AG10803 (cell line): ENCODE data around the gene ATP11C.
"Not testable (repeated sequence)": the region's sequence is repeated elsewhere in the genome, so short reads cannot be mapped to it uniquely, and the experiment has no call there.

Experiments used
- DNase-seq: peaks from one replicate; pipeline ENCODE4 v3.0.0; 2010; ENCODE audit warnings: low read depth
- H3K4me3 ChIP-seq: 2 replicates; pipeline ENCODE4 v1.5.1; 2011; ENCODE audit warnings: mild to moderate bottlenecking, low read length, control low read depth
- CTCF ChIP-seq: conservative IDR thresholded peaks from 2 replicates; pipeline ENCODE4 v1.5.1; 2011; ENCODE audit warnings: mild to moderate bottlenecking, low read length, control low read depth, inconsistent platforms

The ATP11C gene

GRCh38 chrX:139967750-139968149 is 34.9 kb upstream of the ATP11C start:
- TF ChIP-seq CTCF, result no peak
- H3K4me3 ChIP-seq, result no peak overlapping the region
- DNase-seq, result no peak

DNA sequence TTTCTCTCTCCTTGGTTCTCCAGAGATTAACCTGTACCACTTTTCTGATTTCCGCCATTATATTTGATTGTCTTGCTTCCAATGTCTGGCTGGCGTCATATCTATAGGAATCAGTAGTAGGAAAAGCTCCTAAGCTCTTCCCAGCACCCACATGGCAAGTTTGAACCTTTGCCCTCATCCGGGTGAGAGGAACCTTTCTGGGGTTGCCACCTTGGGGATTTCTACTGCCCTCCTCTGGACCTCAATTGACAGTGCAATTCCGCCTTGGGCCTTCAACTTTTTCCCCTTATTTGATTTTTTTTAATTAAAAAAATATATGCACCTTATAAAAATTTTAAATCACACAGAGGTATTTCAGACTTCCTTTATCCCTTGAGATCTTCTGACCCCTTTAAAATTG is 34.4 kb upstream of the ATP11C start:
- TF ChIP-seq CTCF, result peak; percentile 39
- H3K4me3 ChIP-seq, result no peak overlapping the region
- no peak for DNase-seq

GRCh38 chrX:139966159-139966558 is 33.3 kb upstream of the ATP11C start:
- TF ChIP-seq CTCF, result peak; percentile 21; the same call in 1 of the 2 replicates
- H3K4me3 ChIP-seq, DNase-seq: not testable (repeated sequence)

DNA sequence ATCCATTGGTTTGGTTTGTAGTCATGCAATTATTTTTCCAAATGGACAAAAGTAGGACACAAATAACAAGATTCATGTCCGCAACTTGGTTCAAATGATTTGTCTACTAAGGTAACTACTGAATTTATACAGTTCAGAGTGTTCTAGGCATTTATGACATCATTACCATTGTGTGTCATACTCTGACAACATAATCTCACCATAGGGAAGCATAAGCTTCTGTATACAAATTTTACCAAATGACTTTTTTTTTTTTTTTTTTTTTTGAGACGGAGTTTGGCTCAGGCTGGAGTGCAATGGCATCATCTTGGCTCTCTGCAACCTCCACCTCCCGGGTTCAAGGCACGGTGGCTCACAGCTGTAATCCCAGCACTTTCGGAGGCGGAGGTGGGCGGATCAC is 32.6 kb upstream of the ATP11C start, which contains the start of gene CXorf66:
Gene CXorf66 (minus strand): TSS at position 101 of the 400 bp plus-strand sequence. CDS start 25 bp downstream, at position 76.
- H3K4me3 ChIP-seq, result no peak within 1 kb of the TSS
- no peak for TF ChIP-seq CTCF
- no peak for DNase-seq

DNA sequence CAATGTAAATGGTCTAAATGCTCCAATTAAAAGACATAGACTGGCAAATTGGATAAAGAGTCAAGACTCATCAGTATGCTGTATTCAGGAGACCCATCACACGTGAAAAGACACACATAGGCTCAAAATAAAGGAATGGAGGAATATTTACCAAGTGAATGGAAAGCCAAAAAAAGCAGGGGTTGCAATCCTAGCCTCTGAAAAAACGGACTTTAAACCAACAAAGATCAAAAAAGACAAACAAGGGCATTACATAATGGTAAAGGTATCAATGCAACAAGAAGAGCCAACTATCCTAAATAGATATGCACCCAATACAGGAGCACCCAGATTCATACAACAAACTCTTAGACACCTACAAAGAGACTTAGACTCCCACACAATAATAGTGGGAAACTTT is 28.2 kb upstream of the ATP11C start:
- H3K4me3 ChIP-seq, DNase-seq: not testable (repeated sequence)

GRCh38 chrX:139949703-139950102 is 16.9 kb upstream of the ATP11C start:
- no peak for TF ChIP-seq CTCF
- DNase-seq, result no peak
- no peak overlapping the region for H3K4me3 ChIP-seq

- DNase-seq, result no peak
- no peak for TF ChIP-seq CTCF
- no peak overlapping the region for H3K4me3 ChIP-seq
These were observed 12.2 kb upstream of the ATP11C start for GRCh38 chrX:139945075-139945474.

DNA sequence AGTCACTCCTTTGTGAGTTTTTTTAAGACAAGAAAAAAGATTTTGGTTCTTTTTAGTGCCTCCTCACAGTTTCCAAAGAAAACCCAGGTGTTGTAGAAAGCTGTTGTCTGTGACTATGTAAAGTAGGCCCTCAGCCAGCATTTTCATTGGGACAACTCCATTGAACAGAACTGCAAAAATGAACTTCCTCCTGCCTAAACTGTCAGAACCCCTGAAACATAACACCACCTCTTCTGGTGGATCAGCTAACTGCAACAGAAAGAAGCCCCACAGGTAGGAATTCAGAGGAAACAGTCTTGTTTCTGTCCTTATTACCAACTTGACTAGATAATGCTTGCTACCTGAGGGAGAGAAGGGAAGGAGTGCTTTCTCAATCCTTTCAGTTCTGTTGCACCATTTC is 3.4 kb upstream of the ATP11C start:
- no peak for TF ChIP-seq CTCF
- no peak overlapping the region for H3K4me3 ChIP-seq
- DNase-seq, result no peak
